ENCODE results near the gene NUDCD3.

Gene NUDCD3

GRCh38 chr7:44537442-44537841 lies 47.0 kb upstream of the NUDCD3 start:
- TF ChIP-seq CTCF (IDR thresholded peaks at IDR 0.05), result no peak
- Histone ChIP-seq H3K9me3 (no peaks in the 10 kb centered on the region), H3K4me1 (no peaks in the 10 kb centered on the region), H3K27ac (no peak overlapping the region), H3K36me3 (peaks cover 0 to 4% (median 0%) of the 10 kb centered on the region in 3 donors), H3K4me3 (no peak overlapping the region), H3K27me3 (no peaks in the 10 kb centered on the region)
- intact Hi-C loops (cut with DNase I; ENCODE audit: low total_unique reads), result no loop called here
- no peak for DNase-seq

- TF ChIP-seq CTCF (IDR thresholded peaks at IDR 0.05), result no peak
- peak in 1 of 2 donors; percentile 42 for DNase-seq
- Histone ChIP-seq H3K27me3 (no peaks in the 10 kb centered on the region), H3K9me3 (no peaks in the 10 kb centered on the region), H3K4me1 (no peaks in the 10 kb centered on the region), H3K4me3 (no peak overlapping the region), H3K36me3 (peaks cover 0 to 4% (median 0%) of the 10 kb centered on the region in 3 donors), H3K27ac (no peak overlapping the region)
- intact Hi-C loops (cut with DNase I; ENCODE audit: low total_unique reads), result no loop called here
Observed at GRCh38 chr7:44536090-44536489, 45.6 kb upstream of the NUDCD3 start.

- no peak for TF ChIP-seq CTCF (IDR thresholded peaks at IDR 0.05)
- Histone ChIP-seq H3K4me1 (no peaks in the 10 kb centered on the region), H3K27me3 (no peaks in the 10 kb centered on the region), H3K27ac (no peak overlapping the region), H3K36me3 (peaks cover 0 to 4% (median 0%) of the 10 kb centered on the region in 3 donors), H3K9me3 (no peaks in the 10 kb centered on the region), H3K4me3 (no peak overlapping the region)
- peak in 1 of 2 donors; percentile 58 for DNase-seq
- intact Hi-C loops (cut with DNase I; ENCODE audit: low total_unique reads), result no loop called here
Observed at GRCh38 chr7:44535348-44536064, 45.0 kb upstream of the NUDCD3 start.

GRCh38 chr7:44534501-44534900 lies 44.0 kb upstream of the NUDCD3 start:
- intact Hi-C loops (cut with DNase I; ENCODE audit: low total_unique reads), result no loop called here
- peak; percentile 7 to 28 for TF ChIP-seq CTCF (IDR thresholded peaks at IDR 0.05)
- Histone ChIP-seq H3K27me3 (no peaks in the 10 kb centered on the region), H3K36me3 (peaks cover 0 to 4% (median 0%) of the 10 kb centered on the region in 3 donors), H3K9me3 (no peaks in the 10 kb centered on the region), H3K27ac (no peak overlapping the region), H3K4me3 (no peak overlapping the region), H3K4me1 (no peaks in the 10 kb centered on the region)
- DNase-seq, result no peak

- intact Hi-C loops (cut with DNase I; ENCODE audit: low total_unique reads), result no loop called here
- TF ChIP-seq CTCF (IDR thresholded peaks at IDR 0.05), result no peak
- DNase-seq, result no peak
Observed at GRCh38 chr7:44534087-44534486, 43.6 kb upstream of the NUDCD3 start.

More at GRCh38 chr7:44534087-44534486, 43.6 kb upstream of the NUDCD3 start:
- H3K4me1 ChIP-seq, result no peaks in the 10 kb centered on the region
- H3K4me3 ChIP-seq, result no peak overlapping the region
- no peaks in the 10 kb centered on the region for H3K27me3 ChIP-seq
- peaks cover 0 to 4% (median 0%) of the 10 kb centered on the region in 3 donors for H3K36me3 ChIP-seq
- H3K27ac ChIP-seq, result no peak overlapping the region
- no peaks in the 10 kb centered on the region for H3K9me3 ChIP-seq

Data from tibial artery (tissue), 4 donors.